ENCODE data around the gene FGF13.

Gene FGF13

GRCh38 chrX:138711399-138712347 is at the start of gene FGF13:
Gene FGF13 (minus strand): TSS chrX:138711717. CDS start chrX:138711003, 714 bp downstream.
- peak; percentile 77 for DNase-seq

GRCh38 chrX:138759217-138759943 is 47.9 kb upstream of the FGF13 start:
- DNase-seq = no peak

GRCh38 chrX:138756234-138756633 is 44.7 kb upstream of the FGF13 start:
- DNase-seq = peak; percentile 92

GRCh38 chrX:138754861-138755260 is 43.3 kb upstream of the FGF13 start:
- no peak for DNase-seq

- DNase-seq = no peak
These were observed 37.0 kb upstream of the FGF13 start for GRCh38 chrX:138748480-138748879.

GRCh38 chrX:138745196-138745595 is 33.7 kb upstream of the FGF13 start:
- DNase-seq = no peak

- no peak for DNase-seq
These were observed 30.7 kb upstream of the FGF13 start for GRCh38 chrX:138742217-138742616.

GRCh38 chrX:138740341-138740740 is 28.8 kb upstream of the FGF13 start:
- no peak for DNase-seq

- no peak for DNase-seq
These were observed 11.8 kb upstream of the FGF13 start for GRCh38 chrX:138723301-138723700.

GRCh38 chrX:138719396-138719795 is 7.9 kb upstream of the FGF13 start:
- DNase-seq = no peak

- DNase-seq = no peak
These were observed 7.4 kb upstream of the FGF13 start for GRCh38 chrX:138718941-138719340.

DNA sequence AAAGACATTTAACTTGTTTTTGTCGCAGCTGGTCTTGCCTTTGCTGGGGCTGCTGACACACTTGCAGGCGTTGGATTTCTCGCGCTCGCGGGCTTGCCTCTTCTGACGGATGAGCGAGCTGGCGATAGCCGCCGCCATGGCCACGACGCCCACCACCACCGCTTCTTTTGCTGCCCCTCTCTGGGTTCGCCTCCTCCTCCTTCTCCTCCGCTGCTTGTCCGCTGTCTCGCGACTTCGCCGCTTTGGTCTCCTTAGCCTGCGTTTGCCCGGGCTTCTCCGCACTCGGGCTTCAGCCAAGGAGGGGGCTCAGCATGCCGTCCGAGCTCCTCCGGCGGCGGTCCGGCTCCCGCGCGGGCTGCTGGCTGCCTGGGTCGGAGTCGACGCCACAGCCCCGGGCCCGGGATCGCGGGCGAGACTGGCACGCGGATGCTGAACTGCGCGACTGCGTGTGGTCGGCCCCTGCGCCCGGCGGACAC is 613 bp downstream of the FGF13 start:
- peak; percentile 69 for DNase-seq

DNA sequence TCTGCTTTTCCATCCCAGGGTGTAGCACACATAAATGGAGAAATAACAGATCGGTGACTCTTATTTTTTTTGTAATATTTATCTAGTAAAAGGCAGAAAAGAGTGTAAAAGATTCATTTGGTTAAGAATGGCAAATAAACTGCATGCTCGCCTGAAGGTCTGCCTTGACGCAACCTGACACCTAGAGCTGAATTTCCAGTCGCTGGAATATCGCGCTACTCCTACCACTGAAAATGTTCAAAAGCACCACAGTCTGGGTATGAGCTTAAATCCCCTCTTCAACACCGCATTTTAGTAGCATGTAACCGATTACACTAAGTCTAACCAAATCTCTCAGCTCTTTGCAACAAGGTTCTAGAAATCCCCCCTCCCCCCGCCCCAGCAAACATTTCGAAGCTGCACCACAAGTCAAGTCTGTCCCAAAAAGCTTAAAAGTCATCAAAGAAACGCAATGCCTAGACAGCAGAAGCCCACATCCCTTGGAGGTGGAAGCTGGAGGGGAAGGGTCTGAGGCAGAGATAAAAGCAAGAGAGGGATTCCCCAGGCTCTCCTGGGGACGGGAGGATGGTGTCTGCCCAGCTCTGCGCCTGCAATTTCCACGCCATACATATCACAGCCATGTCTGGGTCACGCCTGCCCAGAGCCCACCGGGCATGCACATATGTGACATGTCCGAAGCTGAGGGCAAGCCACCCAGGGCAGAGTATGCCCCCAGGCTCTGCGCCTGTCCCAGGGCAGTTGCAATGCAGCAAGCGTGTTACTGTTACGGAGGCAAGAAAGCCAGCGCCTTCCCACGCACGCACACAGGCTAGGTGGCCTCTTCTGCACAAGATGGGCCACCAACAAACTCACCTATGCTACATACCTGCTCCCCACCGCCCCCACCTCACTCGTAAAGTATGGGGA is 1.4 kb downstream of the FGF13 start:
- DNase-seq = peak; percentile 66

GRCh38 chrX:138708268-138708667 is 3.2 kb downstream of the FGF13 start:
- no peak for DNase-seq

- DNase-seq = no peak
These were observed 6.9 kb downstream of the FGF13 start for GRCh38 chrX:138704596-138704995.

DNA sequence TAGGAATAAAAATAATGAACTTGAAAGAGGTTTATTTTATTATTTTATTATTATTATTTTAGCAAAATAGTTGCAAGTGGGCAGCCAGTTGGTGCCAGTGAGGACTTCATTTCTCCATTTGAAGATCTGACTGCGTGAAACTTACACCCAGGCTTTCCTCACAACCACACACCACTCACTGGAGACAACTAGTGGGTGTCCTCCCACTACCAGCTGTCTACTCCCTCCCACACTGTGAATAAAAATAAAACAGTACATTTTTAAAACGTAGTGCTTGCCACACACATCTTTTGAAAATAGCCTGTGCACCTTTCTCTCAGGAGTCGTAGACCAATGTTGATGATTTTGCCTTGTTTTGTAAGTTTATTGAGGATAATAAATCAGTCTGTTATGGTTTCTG is 7.4 kb downstream of the FGF13 start:
- no peak for DNase-seq

DNA sequence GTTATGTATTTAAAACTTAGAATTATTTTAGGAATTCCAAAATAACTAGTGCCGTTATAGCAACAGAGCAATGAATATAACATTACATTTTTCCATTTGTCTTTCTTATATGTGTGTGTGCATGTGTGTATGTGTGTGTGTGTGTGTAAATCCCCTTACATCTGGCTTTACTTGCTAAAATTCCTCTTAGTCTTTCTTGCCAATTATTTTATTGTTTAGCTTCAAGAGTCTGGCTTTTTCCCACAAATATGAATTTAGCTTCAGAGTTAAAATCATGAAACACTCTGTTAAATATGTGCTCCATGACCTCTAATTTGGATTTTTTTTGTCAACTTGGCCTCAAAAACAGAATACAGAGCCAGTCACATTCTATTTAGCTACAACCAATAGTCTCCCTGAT is 18.9 kb downstream of the FGF13 start:
- DNase-seq = no peak

DNA sequence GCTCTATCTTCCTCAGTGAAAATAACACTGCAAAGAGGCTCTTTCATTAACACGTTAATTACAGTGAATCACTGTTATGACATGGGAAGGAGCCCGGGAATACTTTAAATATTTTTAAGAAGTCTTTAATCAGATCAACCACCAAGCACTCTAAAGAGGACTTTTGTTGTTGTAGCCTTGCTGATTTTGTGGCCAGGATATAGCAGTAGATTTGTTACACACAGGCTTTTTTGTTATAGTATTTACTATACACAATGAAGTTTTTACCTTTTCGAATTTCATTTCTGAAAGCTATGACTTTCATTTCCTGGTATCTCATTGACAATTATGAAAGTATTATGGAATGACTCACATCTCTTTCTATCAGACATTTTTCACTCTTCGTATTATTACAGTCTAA is 20.3 kb downstream of the FGF13 start:
- no peak for DNase-seq

- no peak for DNase-seq
These were observed 20.9 kb downstream of the FGF13 start for GRCh38 chrX:138690591-138690990.

DNA sequence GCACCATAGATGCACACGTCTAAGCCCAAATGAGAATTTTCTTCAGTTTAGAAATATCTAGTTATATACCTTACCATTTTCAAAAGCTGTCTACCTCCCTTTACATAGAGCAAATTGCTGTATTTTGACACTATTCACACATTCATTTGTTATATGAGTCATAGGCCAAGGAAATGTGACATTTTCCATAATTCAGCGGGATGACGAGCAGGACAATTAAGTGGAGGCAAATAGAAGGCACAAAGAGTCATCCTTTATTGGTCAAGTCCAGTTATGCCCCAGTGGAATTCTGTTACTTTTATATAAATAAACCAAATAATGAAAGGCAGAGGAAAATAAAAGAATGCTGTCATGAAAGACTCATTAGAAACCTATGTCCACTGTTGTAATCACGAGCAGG is 27.9 kb downstream of the FGF13 start:
- no peak for DNase-seq

DNA sequence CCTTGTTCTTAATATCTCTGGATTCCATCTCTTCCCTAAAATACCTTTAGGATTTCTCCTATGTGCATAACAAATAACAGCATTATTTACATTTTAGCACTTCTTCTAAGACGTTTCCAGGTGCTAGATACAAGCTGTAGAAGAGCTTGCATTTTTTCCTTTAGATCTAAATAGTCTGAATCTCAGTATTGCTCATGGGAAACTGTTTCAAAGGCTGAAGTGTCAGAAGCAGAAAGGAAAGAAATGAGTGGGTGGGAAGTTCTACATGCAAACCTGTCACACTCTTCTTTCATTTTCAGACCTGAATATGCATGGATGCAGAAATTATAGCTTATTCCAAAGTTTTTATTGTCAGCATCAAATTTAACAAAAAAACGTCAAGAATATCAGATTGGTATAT is 41.8 kb downstream of the FGF13 start:
- no peak for DNase-seq

GRCh38 chrX:138664466-138664865 is 47.1 kb downstream of the FGF13 start:
- no peak for DNase-seq

DNA sequence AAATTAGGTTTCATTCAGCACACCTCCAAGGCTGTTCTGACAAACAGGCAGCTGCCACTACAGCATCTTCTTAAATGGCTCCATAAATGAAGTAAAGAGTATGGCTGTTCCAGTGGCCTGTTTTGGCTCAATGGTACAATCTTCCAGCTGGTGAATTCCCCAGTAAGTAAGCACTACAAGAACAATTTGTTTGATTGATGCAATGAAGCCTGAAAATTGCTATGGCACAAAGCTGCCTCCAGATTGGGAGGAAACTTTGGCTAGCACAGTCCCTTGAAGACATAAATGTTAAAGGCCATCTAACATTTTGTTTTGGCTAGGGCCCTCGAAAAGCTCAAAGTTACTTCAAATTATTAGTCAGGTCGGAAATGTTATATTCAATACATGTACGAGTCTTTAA is 47.5 kb downstream of the FGF13 start:
- no peak for DNase-seq

Measured in islet precursor cell (in vitro differentiated cells).